Brain microvascular endothelial cell (primary cell): ENCODE measurements around the gene BRIP1.

Source experiments
- DNase-seq: peaks from one replicate; pipeline ENCODE4 v3.0.0-alpha.2; 2020
- H3K27ac ChIP-seq: fragments of 250-450 bp; sonication (Bioruptor Pico); 2 replicates; pipeline ENCODE4 v1.5.1; 2020; ENCODE audit warnings: mild to moderate bottlenecking, moderate library complexity
- H3K27me3 ChIP-seq: fragments of 250-450 bp; sonication (Bioruptor Pico); replicated peaks from 2 replicates; pipeline ENCODE4 v1.5.1; 2020; ENCODE audit warnings: mild to moderate bottlenecking
- H3K36me3 ChIP-seq: fragments of 250-450 bp; sonication (Bioruptor Pico); replicated peaks from 2 replicates; pipeline ENCODE4 v1.5.1; 2020; ENCODE audit warnings: mild to moderate bottlenecking
- H3K4me3 ChIP-seq: 2 replicates; pipeline ENCODE4 v1.5.1; 2011; ENCODE audit warnings: low read depth, mild to moderate bottlenecking, control low read depth, low read length, moderate library complexity
- CTCF ChIP-seq: IDR thresholded peaks from 2 replicates; pipeline ENCODE4 v1.5.1; 2011; ENCODE audit warnings: low read depth, mild to moderate bottlenecking, moderate library complexity, low read length, control low read depth, inconsistent platforms; ENCODE audit errors: missing control alignments
- in situ Hi-C: cut with HindIII; loops from 2 replicates; pipeline ENCODE4 v1.10.0; 2017; ENCODE audit warnings: low sequenced_read_pairs, low pct_ligation_motif_present

Gene BRIP1

GRCh38 chr17:61878984-61879612, 15.8 kb upstream of the BRIP1 start:
- no peak overlapping the region for H3K4me3 ChIP-seq
- no peak for TF ChIP-seq CTCF
- peak; percentile 9 for DNase-seq
- no peaks in the 10 kb centered on the region for H3K27me3 ChIP-seq
- no peak overlapping the region for H3K27ac ChIP-seq
- peaks cover 5% of the 10 kb centered on the region for H3K36me3 ChIP-seq
- in situ Hi-C loops: no loop called here

GRCh38 chr17:61878520-61878919, 15.2 kb upstream of the BRIP1 start:
- in situ Hi-C loops: no loop called here
- Histone ChIP-seq H3K27ac (no peak overlapping the region), H3K36me3 (peaks cover 5% of the 10 kb centered on the region), H3K4me3 (no peak overlapping the region), H3K27me3 (no peaks in the 10 kb centered on the region)
- DNase-seq: no peak
- no peak for TF ChIP-seq CTCF

- Histone ChIP-seq H3K27me3 (no peaks in the 10 kb centered on the region), H3K36me3 (peaks cover 5% of the 10 kb centered on the region), H3K27ac (no peak overlapping the region), H3K4me3 (no peak overlapping the region)
- no peak for TF ChIP-seq CTCF
- in situ Hi-C loops: no loop called here
- no peak for DNase-seq
Measured at GRCh38 chr17:61877837-61878236, 14.5 kb upstream of the BRIP1 start.

GRCh38 chr17:61875804-61876203, 12.5 kb upstream of the BRIP1 start:
- H3K27ac ChIP-seq: no peak overlapping the region
- H3K4me3 ChIP-seq: no peak overlapping the region
- no peak for TF ChIP-seq CTCF
- H3K27me3 ChIP-seq: no peaks in the 10 kb centered on the region
- DNase-seq: no peak
- H3K36me3 ChIP-seq: peaks cover 2% of the 10 kb centered on the region
- in situ Hi-C loops: no loop called here

GRCh38 chr17:61875285-61875684, 12.0 kb upstream of the BRIP1 start:
- no peak for TF ChIP-seq CTCF
- DNase-seq: no peak
- Histone ChIP-seq H3K27ac (no peak overlapping the region), H3K36me3 (peaks cover 7% of the 10 kb centered on the region), H3K4me3 (no peak overlapping the region), H3K27me3 (no peaks in the 10 kb centered on the region)
- in situ Hi-C loops: no loop called here

- no peak for TF ChIP-seq CTCF
- in situ Hi-C loops: no loop called here
- Histone ChIP-seq H3K27me3 (no peaks in the 10 kb centered on the region), H3K27ac (no peak overlapping the region), H3K36me3 (peaks cover 11% of the 10 kb centered on the region), H3K4me3 (no peak overlapping the region)
- no peak for DNase-seq
Measured at GRCh38 chr17:61874075-61874474, 10.7 kb upstream of the BRIP1 start.
